ENCODE measurements around the gene TRIM65. TPM values are rescaled to one million over a fixed set of nuclear protein-coding genes. Genes with fewer than 3 reads are reported as not detected.

Gene TRIM65
- polyA plus RNA-seq, 1 donor from 2014 or later, result 1.5 TPM

- H3K36me3 ChIP-seq (ENCODE audit: insufficient read depth, low read length), result no peaks in the 10 kb centered on the region
- no peak for TF ChIP-seq TAF1 (IDR thresholded peaks at IDR 0.05; ENCODE audit: low read depth)
- TF ChIP-seq REST (IDR thresholded peaks at IDR 0.05; ENCODE audit: borderline replicate concordance), result peak; percentile 23
- TF ChIP-seq MXI1 (conservative IDR thresholded peaks at IDR 0.05; ENCODE audit: poor library complexity, severe bottlenecking), result no peak
- peak; percentile 38 for TF ChIP-seq POLR2AphosphoS5 (IDR thresholded peaks at IDR 0.05)
- no peak for TF ChIP-seq EZH2 (IDR thresholded peaks at IDR 0.05; ENCODE audit: borderline replicate concordance, insufficient read depth, low read length, poor library complexity, severe bottlenecking)
- no peaks in the 10 kb centered on the region for H3K9me3 ChIP-seq (ENCODE audit: low read length)
- H3F3A ChIP-seq (ENCODE audit: insufficient read depth, low read length, poor library complexity, severe bottlenecking), result peaks cover 8% of the 10 kb centered on the region
- peaks cover 10% of the 10 kb centered on the region for H3K79me2 ChIP-seq (replicated peaks; ENCODE audit: insufficient read depth, low read length)
- H3K27me3 ChIP-seq (ENCODE audit: insufficient read depth, low read depth, low read length), result no peaks in the 10 kb centered on the region
- H3K4me3 ChIP-seq (ENCODE audit: low read length), result peak overlapping the region; percentile 91
- H3K4me2 ChIP-seq (ENCODE audit: low read length), result peak overlapping the region; percentile 94
- no peaks in the 10 kb centered on the region for H3K9me2 ChIP-seq (ENCODE audit: insufficient read depth, low read length)
- H2AFZ ChIP-seq (ENCODE audit: low read depth, low read length), result peak overlapping the region; percentile 14
- no peaks in the 10 kb centered on the region for H4K20me1 ChIP-seq (ENCODE audit: insufficient read depth)
- H3K27ac ChIP-seq (ENCODE audit: low read length), result peak overlapping the region; percentile 86
- peak overlapping the region; percentile 77 for H3K9ac ChIP-seq (ENCODE audit: low read length)
These were observed 41.9 kb downstream of the TRIM65 start for GRCh38 chr17:75854881-75855309.

- Histone ChIP-seq H3K9me2 (ENCODE audit: insufficient read depth, low read length) (no peaks in the 10 kb centered on the region), H3K36me3 (ENCODE audit: insufficient read depth, low read length) (no peaks in the 10 kb centered on the region), H3K4me3 (ENCODE audit: low read length) (peak overlapping the region; percentile 91), H3K27ac (ENCODE audit: low read length) (peak overlapping the region; percentile 86), H3K79me2 (replicated peaks; ENCODE audit: insufficient read depth, low read length) (peaks cover 10% of the 10 kb centered on the region), H3K27me3 (ENCODE audit: insufficient read depth, low read depth, low read length) (no peaks in the 10 kb centered on the region), H2AFZ (ENCODE audit: low read depth, low read length) (no peak overlapping the region), H4K20me1 (ENCODE audit: insufficient read depth) (no peaks in the 10 kb centered on the region), H3K9me3 (ENCODE audit: low read length) (no peaks in the 10 kb centered on the region), H3K9ac (ENCODE audit: low read length) (peak overlapping the region; percentile 77), H3K4me2 (ENCODE audit: low read length) (peak overlapping the region; percentile 94), H3F3A (ENCODE audit: insufficient read depth, low read length, poor library complexity, severe bottlenecking) (peaks cover 8% of the 10 kb centered on the region)
- no peak for TF ChIP-seq CTCF (IDR thresholded peaks at IDR 0.05; ENCODE audit: poor library complexity, severe bottlenecking)
- no peak for TF ChIP-seq EP300 (conservative IDR thresholded peaks at IDR 0.05; ENCODE audit: poor library complexity, severe bottlenecking)
- TF ChIP-seq EZH2 (IDR thresholded peaks at IDR 0.05; ENCODE audit: borderline replicate concordance, insufficient read depth, low read length, poor library complexity, severe bottlenecking), result no peak
- TF ChIP-seq REST (IDR thresholded peaks at IDR 0.05; ENCODE audit: borderline replicate concordance), result no peak
- TF ChIP-seq SMC3 (conservative IDR thresholded peaks at IDR 0.05; ENCODE audit: poor library complexity), result no peak
- TF ChIP-seq MXI1 (conservative IDR thresholded peaks at IDR 0.05; ENCODE audit: poor library complexity, severe bottlenecking), result no peak
- no peak for TF ChIP-seq TAF1 (IDR thresholded peaks at IDR 0.05; ENCODE audit: low read depth)
- no peak for TF ChIP-seq POLR2AphosphoS5 (IDR thresholded peaks at IDR 0.05)
- TF ChIP-seq RAD21 (conservative IDR thresholded peaks at IDR 0.05), result no peak
These were observed 42.5 kb downstream of the TRIM65 start for GRCh38 chr17:75854101-75854748.

Measured in neural cell (in vitro differentiated cells).